MV-4-11 (cell line): ENCODE measurements around the gene MAP4K4.
"Not testable (repeated sequence)": the region's sequence is repeated elsewhere in the genome, so short reads cannot be mapped to it uniquely, and the experiment has no call there.

ENCODE experiments used
- DNase-seq: peaks from one replicate; lab custom pipeline; 2025; lab: John Stamatoyannopoulos, UW

MAP4K4 gene

GRCh38 chr2:101743288-101743687 lies 45.8 kb downstream of the MAP4K4 start:
- no peak for DNase-seq

- no peak for DNase-seq
Measured at GRCh38 chr2:101744832-101745231, 47.3 kb downstream of the MAP4K4 start.

DNA sequence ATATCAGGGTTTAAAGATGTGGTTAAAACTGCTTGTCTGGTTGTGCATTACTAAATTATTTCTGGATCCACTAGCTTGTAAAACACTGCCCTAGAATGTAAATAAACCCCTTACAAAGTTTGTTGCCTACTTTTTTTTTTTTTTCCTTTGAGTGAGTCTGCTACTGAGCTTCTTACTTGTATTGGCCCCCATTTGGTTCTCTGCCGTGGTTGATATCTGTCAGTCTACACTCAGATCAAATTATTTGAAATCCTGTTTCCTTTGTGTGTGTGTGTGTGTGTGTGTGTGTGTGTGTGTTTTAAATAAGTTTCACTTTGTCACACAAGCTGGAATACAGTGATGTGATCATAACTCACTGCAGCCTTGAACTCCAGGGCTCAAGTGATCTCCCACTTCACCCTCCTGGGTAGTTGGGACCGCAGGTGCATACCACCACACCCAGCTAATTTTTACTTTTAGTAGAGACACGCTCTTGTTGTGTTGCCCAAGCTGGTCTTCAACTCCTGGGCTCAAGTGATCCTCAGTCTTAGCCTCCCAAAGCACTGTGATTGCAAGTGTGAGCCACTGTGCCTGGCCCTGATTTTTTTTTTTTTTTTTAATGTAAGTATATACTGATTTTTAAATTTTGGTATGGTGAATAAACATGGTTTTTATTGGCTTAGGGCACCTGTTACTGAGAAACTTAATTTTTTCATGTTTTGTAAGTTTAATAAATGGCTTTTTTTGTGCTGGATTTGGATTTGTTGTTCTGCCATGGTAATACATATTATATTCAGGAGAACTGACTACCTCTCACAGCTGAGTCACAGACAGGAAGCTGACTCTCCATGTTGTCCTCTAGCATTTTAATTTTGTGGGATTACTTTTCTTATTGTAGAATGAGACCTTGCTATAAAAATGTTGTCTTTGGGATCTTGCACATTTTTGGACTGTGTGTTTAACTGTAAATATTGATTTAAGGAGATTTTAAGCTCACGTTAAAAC lies 48.5 kb downstream of the MAP4K4 start:
- no peak for DNase-seq

DNA sequence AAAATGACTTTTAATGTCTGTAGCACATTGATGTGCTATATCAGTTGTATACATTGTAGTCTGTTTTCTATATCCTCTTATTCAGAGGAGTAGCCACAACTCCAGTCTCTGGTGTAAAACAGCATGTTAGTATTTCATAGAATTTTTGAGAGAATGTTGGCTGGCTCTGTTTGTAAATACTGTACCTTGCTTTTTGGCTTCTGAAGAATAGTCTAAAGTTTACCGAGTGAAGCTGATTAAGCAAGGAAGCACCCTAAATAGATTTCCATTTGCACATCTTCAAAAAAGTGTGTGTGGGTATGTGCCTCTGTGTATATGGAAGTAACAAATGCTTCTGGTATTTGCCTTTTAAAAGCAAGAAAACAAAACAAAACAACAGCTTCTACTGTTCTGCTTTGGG lies 50.5 kb downstream of the MAP4K4 start:
- no peak for DNase-seq

DNA sequence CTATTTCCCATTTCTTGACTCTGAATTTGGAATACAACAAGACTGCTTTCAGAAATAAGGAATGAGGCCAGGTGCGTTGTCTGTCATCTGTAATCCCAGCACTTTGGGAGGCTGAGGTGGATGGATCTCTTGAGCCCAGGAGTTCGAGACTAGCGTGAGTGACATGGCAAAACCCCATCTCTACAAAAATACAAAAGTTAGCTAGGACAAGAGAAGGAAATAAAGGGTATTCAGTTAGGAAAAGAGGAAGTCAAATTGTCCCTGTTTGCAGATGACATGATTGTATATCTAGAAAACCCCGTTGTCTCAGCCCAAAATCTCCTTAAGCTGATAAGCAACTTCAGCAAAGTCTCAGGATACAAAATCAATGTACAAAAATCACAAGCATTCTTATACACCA lies 51.0 kb downstream of the MAP4K4 start:
- not testable (repeated sequence) for DNase-seq

DNA sequence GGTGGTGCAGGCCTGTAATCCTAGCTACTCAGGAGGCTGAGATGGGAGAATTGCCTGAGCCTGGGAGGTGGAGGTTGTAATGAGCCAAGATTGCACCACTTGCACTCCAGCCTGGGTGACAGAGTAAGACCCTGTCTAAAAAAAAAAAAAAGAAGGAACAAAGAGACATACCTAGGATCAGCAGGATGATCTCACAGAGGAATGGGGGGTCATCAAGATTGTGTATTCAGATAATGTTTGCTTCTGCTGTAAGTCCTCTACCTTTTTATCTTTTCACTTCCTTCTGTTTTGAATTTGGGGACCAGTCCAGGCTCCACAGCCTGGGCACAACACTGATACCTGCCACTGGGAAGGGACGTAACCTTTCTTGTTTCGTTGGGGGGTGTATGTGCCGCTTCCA lies 53.2 kb downstream of the MAP4K4 start:
- no peak for DNase-seq

DNA sequence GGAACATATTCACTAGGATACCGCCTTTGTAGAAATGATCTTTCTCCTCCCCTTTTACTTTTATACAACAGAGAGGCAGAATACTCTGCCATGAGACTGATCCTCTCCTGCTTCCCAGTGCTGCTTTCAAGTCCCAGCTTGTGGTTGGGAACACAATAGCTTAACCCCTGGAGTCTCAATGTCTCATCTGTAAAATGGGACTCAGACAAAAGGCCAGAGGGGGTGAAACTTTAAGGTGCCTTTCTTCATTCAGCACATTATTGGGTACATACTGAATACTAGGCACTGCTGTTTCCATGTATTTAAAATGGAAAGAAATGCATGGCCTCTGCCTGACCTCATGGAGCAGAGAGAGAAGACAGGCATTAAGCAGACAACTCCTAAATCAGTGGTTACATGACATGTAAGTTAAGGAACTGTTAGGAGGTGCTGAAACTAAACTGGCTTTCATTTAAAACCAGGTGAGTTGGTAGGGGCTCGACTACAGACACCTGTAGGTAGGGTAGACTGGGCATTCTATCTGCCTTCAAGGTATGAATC lies 53.8 kb downstream of the MAP4K4 start:
- DNase-seq, result no peak

GRCh38 chr2:101751875-101752619 lies 54.5 kb downstream of the MAP4K4 start:
- DNase-seq, result peak; percentile 55

- DNase-seq, result no peak
Measured at GRCh38 chr2:101752716-101753616, 55.5 kb downstream of the MAP4K4 start.

GRCh38 chr2:101753720-101754490 lies 56.4 kb downstream of the MAP4K4 start:
- DNase-seq, result no peak

- DNase-seq, result peak; percentile 37
Measured at GRCh38 chr2:101754618-101755017, 57.1 kb downstream of the MAP4K4 start.

- no peak for DNase-seq
Measured at GRCh38 chr2:101756266-101756665, 58.8 kb downstream of the MAP4K4 start.

GRCh38 chr2:101758001-101758400 lies 60.5 kb downstream of the MAP4K4 start:
- peak; percentile 21 for DNase-seq

DNA sequence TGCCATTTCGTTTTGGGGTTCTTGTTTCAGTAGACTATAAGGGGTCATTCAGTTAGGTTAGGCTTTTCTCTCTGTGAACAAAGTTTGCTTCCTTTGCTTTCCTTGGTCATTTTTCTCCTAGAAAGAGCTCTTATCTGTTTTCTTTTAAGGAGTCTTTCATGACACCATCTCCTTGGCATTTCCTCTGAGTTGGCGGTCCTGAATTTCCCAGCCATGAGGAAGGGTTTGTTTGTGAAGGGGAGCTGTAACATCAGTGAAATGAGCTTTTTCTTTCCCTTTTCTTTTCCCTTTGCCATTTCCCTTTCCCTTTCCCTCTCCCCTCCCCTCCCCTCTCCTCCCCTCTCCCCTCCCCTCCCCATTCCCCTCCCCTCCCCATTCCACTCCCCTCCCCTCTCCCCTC lies 61.7 kb downstream of the MAP4K4 start:
- no peak for DNase-seq

DNA sequence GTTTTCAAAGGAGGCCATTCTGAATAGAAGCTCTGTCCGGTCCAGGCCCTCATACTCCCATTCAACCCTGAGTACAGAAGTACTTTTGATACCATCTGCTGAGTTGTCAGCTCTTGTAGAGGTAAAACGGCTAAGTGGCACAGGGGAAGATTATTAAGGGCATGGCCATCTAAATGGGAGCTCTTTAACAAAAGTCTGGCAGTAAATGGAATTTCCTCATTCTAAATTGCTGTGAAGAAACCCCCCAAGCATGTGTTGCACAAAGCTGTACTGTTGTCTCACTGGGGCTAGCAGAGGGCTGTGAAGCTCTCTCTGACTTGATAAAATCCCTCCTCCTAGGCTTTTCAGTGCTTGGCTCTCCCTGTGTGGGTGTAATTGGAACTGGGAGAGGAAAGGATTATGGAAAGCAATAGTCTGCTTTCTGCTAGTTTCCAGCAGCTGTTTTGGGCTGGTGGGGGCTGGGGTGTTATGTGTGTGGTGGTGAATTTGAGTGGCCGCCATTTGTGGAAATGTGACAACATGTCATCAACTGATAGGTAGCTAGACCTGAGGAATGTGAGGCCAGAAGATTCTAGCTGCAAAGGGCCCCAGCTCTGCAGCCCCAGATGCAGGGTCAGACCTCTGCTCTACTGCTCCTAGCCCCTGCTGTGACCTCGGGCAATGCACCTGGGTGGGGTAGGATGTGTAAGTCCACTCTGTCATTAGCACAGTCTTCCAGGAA lies 65.1 kb downstream of the MAP4K4 start:
- no peak for DNase-seq

DNA sequence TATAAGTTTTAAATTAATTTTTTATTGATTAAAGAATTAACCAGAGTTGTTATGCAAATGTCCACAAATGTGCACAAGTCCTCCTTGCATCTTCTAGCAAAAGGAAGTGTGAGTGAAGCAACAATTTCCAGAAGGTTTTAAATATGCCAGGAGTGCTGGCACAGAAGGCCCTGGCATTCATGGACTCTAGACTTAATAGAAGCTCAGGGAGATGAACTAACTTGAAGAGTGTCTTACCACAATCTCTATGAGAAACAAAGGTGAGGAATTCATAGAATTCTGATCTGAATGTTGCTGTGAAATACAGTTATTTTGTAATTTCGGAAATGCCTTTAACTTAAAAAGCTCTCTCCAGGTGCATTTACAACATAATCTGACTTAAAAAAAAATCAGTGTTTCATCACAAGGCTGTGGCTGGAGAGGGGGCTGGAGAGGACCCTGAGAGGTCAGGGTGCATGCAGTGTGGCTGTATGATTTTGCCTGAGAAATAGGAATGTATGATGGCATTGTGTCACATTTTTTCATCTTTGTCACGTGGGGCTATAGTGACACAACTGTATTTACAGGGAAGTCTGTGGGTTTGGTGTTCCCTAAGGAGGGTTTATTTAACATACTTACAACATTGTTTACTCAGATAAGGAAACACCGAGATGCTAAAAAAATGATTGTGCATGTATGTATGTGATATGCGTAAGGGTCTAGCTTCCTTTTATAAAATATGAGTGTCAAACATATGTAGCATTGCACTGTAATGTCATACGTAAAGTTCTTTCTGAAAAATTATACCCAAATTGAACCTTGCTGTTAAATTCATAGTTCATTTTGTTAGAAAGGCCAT lies 66.2 kb downstream of the MAP4K4 start:
- peak; percentile 10 for DNase-seq

DNA sequence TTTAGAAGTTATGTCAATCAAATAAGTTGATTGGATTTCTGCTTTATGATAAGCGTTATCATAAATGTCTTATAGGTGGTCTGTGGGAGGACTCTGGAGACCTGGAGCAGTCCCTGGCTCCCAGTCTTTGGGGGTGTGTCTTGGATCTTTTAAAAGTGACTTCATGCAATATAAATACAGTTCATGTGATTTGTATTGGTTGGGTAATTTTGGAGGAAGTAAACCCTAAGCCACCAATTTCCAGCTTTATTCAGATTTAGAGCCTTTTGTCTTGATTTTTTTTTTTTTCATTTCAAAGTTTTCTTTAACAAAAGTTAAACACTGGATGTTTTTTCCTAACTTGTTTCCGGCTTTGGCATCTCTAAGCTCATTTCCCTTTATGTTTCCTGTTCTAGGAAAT lies 68.8 kb downstream of the MAP4K4 start:
- peak; percentile 31 for DNase-seq

DNA sequence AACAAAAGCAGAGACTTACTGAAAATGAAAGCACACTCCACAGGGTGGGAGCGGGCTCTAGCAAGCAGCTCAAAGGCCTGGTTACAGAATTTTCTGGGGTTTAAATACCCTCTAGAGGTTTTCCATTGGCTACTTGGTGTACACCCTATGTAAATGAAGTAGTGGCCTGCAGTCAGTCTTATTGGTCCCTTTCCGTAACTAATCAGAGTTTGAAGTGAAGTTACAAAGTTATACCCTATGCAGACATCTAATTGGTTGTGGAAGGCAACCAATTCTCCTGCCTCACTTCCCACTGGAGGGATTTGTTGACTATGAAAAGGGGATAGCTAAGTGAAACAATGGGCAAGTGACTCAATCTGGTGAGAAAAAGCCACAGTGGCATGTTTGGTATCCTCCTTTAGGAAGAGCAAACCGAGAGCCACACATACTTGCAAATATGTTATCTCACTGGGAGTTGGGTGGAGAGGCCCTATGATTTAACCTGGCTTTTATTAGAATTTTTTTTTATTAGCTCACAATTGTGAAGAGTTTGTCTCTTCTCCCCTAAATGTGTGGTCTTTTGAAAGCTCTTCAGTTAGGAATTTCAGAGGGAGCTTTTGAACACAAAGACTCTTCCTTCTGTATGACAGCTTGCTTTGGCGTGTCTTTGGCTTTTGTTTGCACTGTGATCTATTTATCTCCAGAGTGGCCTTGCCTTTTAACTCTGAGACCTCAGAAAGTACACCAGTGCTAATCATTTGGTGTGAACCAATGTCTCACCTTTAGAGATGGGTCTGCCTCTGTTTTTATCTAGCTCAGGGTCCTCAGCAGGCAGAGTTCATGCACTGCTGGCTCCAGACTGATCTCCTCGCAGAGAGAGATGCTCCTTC lies 69.6 kb downstream of the MAP4K4 start:
- DNase-seq, result peak; percentile 29
